Lower leg skin (tissue), 4 donors: ENCODE results near the gene DCUN1D3. TPM values are rescaled to one million over a fixed set of nuclear protein-coding genes. Genes with fewer than 3 reads are reported as not detected.

ENCODE experiments used
- DNase-seq, 2 donors: peaks; one replicate each; pipeline ENCODE4 v3.0.0-alpha.2; 2019; ENCODE audit warnings: low spot score in 2 of 2
- H3K4me3 ChIP-seq: fragments of 200-600 bp; sonication (generic); 2 replicates; pipeline ENCODE4 v1.5.1; 2017; ENCODE audit warnings: mild to moderate bottlenecking, low read depth; ENCODE audit not compliant: poor library complexity, severe bottlenecking
- CTCF ChIP-seq, 3 donors: fragments of 450-650 bp; IDR thresholded peaks; one replicate each; pipeline ENCODE4 v1.5.1; 2016; ENCODE audit warnings: antibody characterized with exemption in 3 of 3, mild to moderate bottlenecking in 3 of 3, moderate library complexity in 2 of 3
- POLR2A ChIP-seq, 2 donors: fragments of 450-650 bp; IDR thresholded peaks; one replicate each; pipeline ENCODE4 v1.6.1; 2016 to 2017; ENCODE audit warnings: antibody characterized with exemption in 2 of 2, mild to moderate bottlenecking in 1 of 2, moderate library complexity in 1 of 2
- WGBS, 2 donors: methylation state at CpG; one replicate each; pipeline ENCODE4 v1.1.5; 2018; 5-methylcytosine and 5-hydroxymethylcytosine counted together
- intact Hi-C: fragments of 100-400 bp; cut with DNase I; formaldehyde crosslinking; loops from one replicate; pipeline ENCODE4 v1.15.0; 2023; ENCODE audit warnings: low total_unique reads
- total RNA-seq, 4 donors: library from RNA; depleted of rRNA; stranded (reverse); fragments of >200 nt; gene quantifications; one replicate each; pipeline ENCODE4 v1.1.0, GENCODE V29; 2016

Gene DCUN1D3
- total RNA-seq, 4 donors from 2014 or later, result 18.2 to 20.8 (median 18.3) TPM

- no peak for TF ChIP-seq POLR2A (IDR thresholded peaks at IDR 0.05)
- TF ChIP-seq CTCF (IDR thresholded peaks at IDR 0.05), result no peak
- intact Hi-C loops, result no loop called here
- H3K4me3 ChIP-seq, result no peak overlapping the region
- WGBS, 2 donors, result 88 to 92% methylated on average over 4 of the region's 4 CpGs
- no peak for DNase-seq
Measured at GRCh38 chr16:20821682-20822081, 78.5 kb downstream of the DCUN1D3 start.

DNA sequence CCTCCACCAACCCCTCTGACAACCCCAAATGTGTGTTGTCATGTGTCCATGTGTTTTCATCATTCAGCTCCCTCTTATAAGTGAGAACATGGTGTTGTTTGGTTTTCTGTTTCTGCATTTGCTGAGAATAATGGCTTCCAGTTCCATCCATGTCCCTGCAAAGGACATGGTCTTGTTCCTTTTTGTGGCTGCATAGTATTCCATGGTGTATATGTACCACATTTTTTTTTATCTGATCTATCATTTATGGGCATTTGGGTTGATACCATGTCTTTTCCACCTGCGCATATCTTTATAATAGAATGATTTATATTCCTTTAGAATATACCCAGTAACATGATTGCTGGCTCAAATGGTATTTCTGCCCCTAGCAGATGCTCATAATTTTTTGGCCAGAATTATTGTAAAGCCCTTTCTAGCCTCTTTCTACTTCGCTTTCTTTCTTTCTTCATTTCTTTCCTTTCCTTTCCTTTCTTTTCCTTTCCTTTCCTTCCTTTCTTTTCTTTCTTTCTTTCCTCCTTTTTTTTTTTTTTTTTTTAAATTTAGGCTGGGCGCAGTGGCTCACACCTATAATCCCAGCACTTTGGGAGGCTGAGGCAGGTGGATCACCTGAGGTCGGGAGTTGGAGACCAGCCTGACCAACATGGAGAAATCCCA is 81.1 kb downstream of the DCUN1D3 start:
- intact Hi-C loops, result no loop called here
- 96 to 99% methylated on average over 4 of the region's 4 CpGs for whole genome bisulfite sequencing, 2 donors
- TF ChIP-seq CTCF (IDR thresholded peaks at IDR 0.05), result no peak
- no peak for TF ChIP-seq POLR2A (IDR thresholded peaks at IDR 0.05)
- DNase-seq, result no peak
- H3K4me3 ChIP-seq, result no peak overlapping the region

GRCh38 chr16:20814784-20815183 is 85.4 kb downstream of the DCUN1D3 start:
- WGBS, 2 donors, result 73 to 78% methylated on average over 4 of the region's 4 CpGs
- no peak for DNase-seq
- H3K4me3 ChIP-seq, result no peak overlapping the region
- TF ChIP-seq POLR2A (IDR thresholded peaks at IDR 0.05) (no peak), CTCF (IDR thresholded peaks at IDR 0.05) (no peak)
- intact Hi-C loops, result no loop called here

DNA sequence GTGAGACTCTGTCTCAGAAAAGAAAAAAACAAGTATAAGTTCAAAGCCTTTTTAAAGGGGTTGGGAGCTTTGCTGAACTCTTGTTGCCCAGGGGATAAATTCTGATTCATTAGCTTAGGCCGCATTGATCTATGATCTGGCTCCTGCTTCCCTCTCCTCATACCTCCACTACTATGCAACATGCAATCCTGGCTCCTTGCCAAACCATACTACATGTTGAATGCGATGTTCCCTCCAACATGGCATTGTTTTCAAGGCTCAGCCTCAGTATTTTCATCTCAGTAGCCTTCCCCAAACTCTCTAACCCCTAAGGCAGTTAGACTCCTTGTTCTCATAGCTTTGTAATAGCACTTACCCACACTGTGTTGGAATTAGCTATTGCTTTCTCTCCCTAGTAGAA is 87.6 kb downstream of the DCUN1D3 start:
- intact Hi-C loops, result no loop called here
- no peak overlapping the region for H3K4me3 ChIP-seq
- no peak for TF ChIP-seq POLR2A (IDR thresholded peaks at IDR 0.05)
- no peak for TF ChIP-seq CTCF (IDR thresholded peaks at IDR 0.05)
- DNase-seq, result no peak
- WGBS, 2 donors, result 40 to 50% methylated on average over 2 of the region's 2 CpGs

- no peak overlapping the region for H3K4me3 ChIP-seq
- TF ChIP-seq POLR2A (IDR thresholded peaks at IDR 0.05) (no peak), CTCF (IDR thresholded peaks at IDR 0.05) (no peak)
- 82 to 91% methylated on average over 10 of the region's 10 CpGs for WGBS, 2 donors
- DNase-seq, result no peak
- intact Hi-C loops, result no loop called here
Measured at GRCh38 chr16:20811889-20812439, 88.2 kb downstream of the DCUN1D3 start.

- H3K4me3 ChIP-seq, result no peak overlapping the region
Measured at GRCh38 chr16:20807862-20808261, 92.3 kb downstream of the DCUN1D3 start.

More at GRCh38 chr16:20807862-20808261, 92.3 kb downstream of the DCUN1D3 start:
- WGBS, 2 donors, result 92 to 96% methylated on average over 11 of the region's 11 CpGs
- TF ChIP-seq POLR2A (IDR thresholded peaks at IDR 0.05) (no peak), CTCF (IDR thresholded peaks at IDR 0.05) (no peak)
- no peak for DNase-seq
- intact Hi-C loops, result no loop called here
